SH-SY5Y (cell line): ENCODE measurements around the gene CLEC16A.

Experiments
- GATA2 ChIP-seq: IDR thresholded peaks from 2 replicates; pipeline ENCODE4 v1.6.1; 2011; ENCODE audit warnings: mild to moderate bottlenecking, low read depth, low read length
- GATA3 ChIP-seq: IDR thresholded peaks from 2 replicates; pipeline ENCODE4 v1.6.1; 2011; ENCODE audit warnings: low read depth, mild to moderate bottlenecking, low read length, moderate library complexity

- TF ChIP-seq GATA3 (no peak), GATA2 (no peak)
Observed at GRCh38 chr16:11183035-11183812, 238.9 kb downstream of the CLEC16A start.
